GM19324 (cell line): ENCODE results near the gene DACH1.

ENCODE experiments used
- ATAC-seq: cut with Tn5 transposase; IDR thresholded peaks from one replicate; pipeline ENCODE4 v1.9.1; 2021; ENCODE audit warnings: mild to moderate bottlenecking, moderate library complexity; ENCODE audit not compliant: unreplicated experiment, low FRiP score

Gene DACH1

DNA sequence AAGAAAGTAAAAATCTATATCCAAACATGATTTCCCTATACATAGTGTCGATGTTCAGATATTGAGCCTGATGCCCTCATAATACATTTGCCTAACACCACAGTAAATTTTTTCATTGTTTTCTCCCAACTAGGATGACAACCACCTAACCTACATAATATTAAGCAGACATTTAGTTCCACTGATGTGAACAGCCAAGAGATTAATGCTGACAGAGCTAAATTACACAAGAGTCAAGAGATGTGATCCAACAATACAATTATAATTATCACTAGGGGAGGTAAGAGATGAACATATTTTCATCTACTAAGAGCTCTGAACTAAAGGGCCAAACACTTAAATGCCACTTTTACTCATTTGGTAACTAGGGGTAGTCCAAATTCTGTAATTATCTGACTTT is 145.9 kb downstream of the DACH1 start:
- ATAC-seq: no peak

DNA sequence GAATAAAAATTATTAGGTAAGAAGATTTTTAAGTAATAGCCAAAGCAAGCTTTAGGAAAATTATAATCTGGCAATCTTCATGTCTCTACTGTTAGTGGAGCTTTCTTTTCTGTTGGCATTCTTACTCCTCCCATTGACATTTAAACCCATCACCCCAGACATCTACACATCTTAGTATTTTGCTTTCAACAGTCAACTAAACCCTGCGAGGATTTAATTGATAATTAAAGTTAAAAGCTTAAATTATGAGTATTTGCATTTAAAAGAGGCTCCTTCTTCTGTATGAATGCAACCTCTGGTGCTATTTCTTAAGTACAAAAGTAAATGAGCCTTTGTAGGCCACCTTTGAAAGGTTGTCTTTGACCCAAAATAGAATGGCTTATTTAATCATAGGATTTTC is 148.1 kb downstream of the DACH1 start:
- no peak for ATAC-seq

DNA sequence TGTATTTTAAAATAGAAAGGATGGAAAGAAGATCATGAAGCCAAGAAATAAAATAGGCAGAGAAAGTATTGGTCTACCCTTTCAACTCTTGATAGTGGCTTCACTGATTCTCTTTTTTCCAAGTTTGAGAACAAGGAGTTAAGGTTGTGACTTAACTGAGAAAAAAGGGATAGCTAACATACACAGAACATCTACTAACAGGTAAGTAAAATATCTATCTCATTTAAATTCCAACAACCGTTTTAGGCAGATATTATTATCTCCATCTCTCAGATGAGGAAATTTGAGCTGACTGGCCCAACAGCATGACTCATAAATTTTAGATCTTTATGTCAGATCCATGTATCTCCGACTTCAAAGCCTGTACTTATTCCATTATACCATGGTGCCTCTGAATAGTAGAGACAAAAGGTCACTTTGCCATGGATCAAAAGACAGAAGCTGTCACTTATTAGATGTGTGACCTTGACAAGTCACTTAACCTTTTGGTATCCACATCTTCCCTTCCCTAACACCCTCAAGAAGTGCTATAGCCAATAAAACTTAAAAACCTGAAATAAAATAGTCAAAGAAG is 152.1 kb downstream of the DACH1 start:
- no peak for ATAC-seq

GRCh38 chr13:71712988-71713653 is 153.9 kb downstream of the DACH1 start:
- no peak for ATAC-seq

- no peak for ATAC-seq
These were observed 162.3 kb downstream of the DACH1 start for GRCh38 chr13:71704656-71705055.

GRCh38 chr13:71703138-71703537 is 163.9 kb downstream of the DACH1 start:
- no peak for ATAC-seq

GRCh38 chr13:71702253-71702652 is 164.8 kb downstream of the DACH1 start:
- no peak for ATAC-seq

DNA sequence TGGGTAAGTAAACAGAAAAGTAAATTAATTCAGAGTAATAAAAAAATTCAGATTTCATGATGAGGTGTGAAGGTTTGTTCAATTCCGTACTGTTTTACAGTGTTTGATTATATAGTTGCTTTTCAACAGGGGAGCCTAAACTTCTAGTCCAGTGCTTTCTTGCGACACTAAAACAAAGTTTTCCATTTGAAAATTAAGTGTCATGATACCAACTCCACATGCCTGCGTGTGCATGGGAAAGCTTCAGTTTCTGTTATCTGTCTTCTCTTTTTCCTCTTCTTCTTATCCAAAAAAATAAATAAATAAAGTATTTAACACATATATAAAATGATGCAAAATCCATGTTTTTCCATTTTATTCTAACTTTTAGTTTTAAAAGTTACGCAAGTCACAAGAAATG is 165.3 kb downstream of the DACH1 start:
- no peak for ATAC-seq

DNA sequence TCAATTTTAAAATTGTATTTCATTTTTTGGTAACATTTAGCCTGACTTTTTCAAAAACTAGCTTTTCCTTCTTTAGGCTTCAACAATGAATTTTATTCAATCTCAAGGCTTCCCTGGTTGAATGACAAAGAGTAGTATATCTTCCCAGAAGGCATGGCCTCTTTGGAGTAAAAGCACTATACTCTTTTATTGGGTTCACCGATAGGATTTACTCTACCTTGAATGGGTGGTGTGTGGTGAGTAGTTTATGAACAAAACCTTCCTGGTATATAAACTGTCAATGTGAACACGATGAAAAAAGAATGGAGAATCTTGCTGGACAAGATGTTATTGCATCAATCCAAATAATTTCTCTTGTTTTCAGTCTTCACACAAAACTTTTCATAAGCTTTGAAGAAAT is 167.7 kb downstream of the DACH1 start:
- no peak for ATAC-seq

- ATAC-seq: no peak
These were observed 171.3 kb downstream of the DACH1 start for GRCh38 chr13:71695662-71696061.

DNA sequence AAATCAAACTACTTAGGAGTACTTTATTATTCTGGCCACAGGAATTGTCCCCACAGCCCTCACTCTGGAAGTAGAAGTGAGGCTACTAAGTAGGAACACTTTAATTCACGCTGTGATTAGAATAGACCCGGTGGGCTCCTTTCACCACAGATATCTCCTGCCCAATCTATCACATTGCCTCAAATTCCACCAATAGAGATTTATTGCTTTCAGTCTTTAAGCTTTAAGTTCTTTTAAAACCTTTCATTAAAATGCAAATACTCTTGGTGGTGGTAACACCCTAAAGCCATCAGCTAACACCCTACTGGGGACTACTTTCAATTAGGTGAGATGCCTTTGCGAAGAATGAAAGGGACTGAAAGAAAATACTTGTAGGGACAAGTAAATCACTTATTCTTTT is 181.9 kb downstream of the DACH1 start:
- no peak for ATAC-seq

- ATAC-seq: no peak
These were observed 184.9 kb downstream of the DACH1 start for GRCh38 chr13:71681901-71682613.

DNA sequence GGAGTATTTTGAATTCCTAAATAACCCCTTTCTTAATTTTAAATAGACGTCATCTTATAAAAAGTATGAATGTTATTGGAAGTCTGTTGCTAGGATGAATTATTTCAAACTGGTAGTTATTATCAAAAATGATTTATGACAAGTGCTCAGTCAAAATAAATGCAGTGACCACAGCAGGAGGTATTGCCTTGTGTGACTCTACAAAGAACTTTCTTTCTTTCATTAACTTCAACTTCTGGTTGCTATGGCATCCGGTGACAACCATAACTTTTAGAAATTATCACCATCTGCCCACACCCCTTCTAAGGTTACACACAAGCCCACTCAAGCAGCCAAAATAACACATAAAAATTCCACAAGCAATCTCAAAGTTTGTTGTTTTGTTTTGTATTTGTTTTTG is 189.9 kb downstream of the DACH1 start:
- ATAC-seq: no peak

DNA sequence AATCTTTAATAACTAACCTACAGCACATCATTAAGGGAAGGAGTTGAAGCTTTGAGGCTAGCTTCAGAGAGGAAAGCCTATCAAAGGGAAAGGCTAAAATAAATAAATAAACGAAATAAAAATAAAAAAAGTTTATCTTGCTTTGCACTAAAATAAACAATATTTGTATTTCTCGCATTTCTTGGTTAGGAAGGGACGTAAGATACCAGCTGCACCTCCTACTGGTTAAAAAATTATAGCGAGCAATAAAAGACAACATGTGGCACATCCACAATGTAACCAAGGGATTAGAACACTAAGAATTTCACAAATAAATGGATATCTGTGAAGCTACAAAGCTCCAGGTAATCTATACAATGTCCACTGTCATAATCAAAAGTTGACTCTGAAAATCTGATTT is 194.5 kb downstream of the DACH1 start:
- ATAC-seq: no peak

DNA sequence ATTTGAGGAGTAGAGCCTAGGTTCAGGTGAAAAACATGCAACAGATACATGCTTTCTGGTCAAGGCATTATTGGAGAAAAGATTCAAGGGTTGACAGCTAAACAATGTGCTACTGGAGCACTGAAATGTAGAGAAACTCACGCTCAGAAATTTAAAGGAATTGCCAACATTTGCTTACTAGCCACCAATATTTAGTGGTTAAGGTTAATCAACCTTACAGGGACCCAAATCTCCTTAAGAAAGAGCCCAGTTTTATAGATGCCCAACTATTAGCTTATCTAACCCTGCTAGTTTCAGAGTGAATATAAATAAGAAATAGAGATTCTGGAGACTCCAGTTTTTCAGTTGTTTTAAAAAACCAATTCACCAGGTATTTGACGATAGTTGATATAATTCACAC is 203.6 kb downstream of the DACH1 start:
- no peak for ATAC-seq

- no peak for ATAC-seq
These were observed 205.1 kb downstream of the DACH1 start for GRCh38 chr13:71661921-71662320.

DNA sequence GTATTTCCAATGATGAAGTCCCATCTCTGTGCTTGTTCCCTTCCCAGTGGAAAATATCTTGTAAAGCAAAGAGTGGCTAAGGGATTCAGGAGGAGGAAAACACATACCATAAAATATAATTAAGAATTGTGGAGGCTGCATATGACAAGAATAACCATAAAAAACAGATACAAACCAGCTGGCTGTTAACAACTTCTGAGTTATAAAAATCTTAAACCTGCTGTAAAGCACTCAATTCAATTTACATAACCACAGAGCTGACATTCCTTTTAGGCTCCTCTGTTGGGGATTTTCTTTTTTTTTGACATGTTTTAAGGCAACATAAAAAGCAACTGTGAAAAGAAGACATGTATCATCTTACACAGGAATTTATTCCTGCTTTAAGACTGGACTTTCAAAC is 207.6 kb downstream of the DACH1 start:
- no peak for ATAC-seq

- ATAC-seq: no peak
These were observed 221.5 kb downstream of the DACH1 start for GRCh38 chr13:71645467-71645866.

DNA sequence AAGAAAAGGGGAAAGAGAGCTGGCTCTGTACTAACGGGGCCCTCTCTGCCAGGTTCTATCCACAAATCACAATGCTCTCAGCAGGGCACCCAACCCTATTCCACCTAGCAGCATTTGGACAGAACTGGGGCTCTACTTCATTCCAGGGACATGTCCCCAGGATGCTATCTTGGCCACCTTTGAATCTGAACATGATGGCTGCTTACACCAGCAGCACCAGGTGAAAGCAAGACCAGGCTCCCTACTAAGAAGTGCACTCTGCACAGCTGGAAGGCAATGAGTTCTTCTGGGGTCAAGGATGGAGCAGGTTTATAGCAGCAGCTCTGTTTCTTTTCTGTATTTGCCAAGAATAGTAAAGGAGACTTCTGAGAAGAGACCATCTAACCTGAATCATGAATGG is 222.4 kb downstream of the DACH1 start:
- no peak for ATAC-seq

GRCh38 chr13:71643448-71643860 is 223.6 kb downstream of the DACH1 start:
- ATAC-seq: no peak

GRCh38 chr13:71638751-71639150 is 228.3 kb downstream of the DACH1 start:
- no peak for ATAC-seq
